Kidney epithelial cell (primary cell): ENCODE measurements around the gene PDE6B. TPM values are rescaled to one million over a fixed set of nuclear protein-coding genes. Genes with fewer than 3 reads are reported as not detected.
A peak's percentile ranks its signal among the peaks of the same experiment; 100 is the strongest.
"Not testable (repeated sequence)": the region's sequence is repeated elsewhere in the genome, so short reads cannot be mapped to it uniquely, and the experiment has no call there.

Experiments used
- DNase-seq: peaks from one replicate; pipeline ENCODE4 v3.0.0-alpha.2; 2010; ENCODE audit warnings: low read depth
- H3K27me3 ChIP-seq: 2 replicates; pipeline ENCODE4 v1.6.0; 2011; ENCODE audit warnings: low read length; ENCODE audit not compliant: control insufficient read depth, insufficient read depth
- H3K36me3 ChIP-seq: 2 replicates; pipeline ENCODE4 v1.5.1; 2011; ENCODE audit warnings: low read length; ENCODE audit not compliant: control insufficient read depth, insufficient read depth
- H3K4me3 ChIP-seq: 2 replicates; pipeline ENCODE4 v1.5.1; 2011; ENCODE audit warnings: low read depth, mild to moderate bottlenecking, control low read depth, low read length
- total RNA-seq: library from RNA; depleted of rRNA; stranded (reverse); fragments of >200 nt; gene quantifications from 2 replicates; pipeline ENCODE4 v1.2.3, GENCODE V29; 2015
- TF ChIP-seq, protein P1 (sequence below): IDR thresholded peaks from 2 replicates; pipeline ENCODE4 v1.5.1; 2011; ENCODE audit warnings: mild to moderate bottlenecking, moderate library complexity, low read length, control low read depth, inconsistent platforms; ENCODE audit not compliant: insufficient read depth, poor library complexity, severe bottlenecking

The PDE6B gene
- total RNA-seq, 1 donor from 2014 or later, result 17.1 TPM

DNA sequence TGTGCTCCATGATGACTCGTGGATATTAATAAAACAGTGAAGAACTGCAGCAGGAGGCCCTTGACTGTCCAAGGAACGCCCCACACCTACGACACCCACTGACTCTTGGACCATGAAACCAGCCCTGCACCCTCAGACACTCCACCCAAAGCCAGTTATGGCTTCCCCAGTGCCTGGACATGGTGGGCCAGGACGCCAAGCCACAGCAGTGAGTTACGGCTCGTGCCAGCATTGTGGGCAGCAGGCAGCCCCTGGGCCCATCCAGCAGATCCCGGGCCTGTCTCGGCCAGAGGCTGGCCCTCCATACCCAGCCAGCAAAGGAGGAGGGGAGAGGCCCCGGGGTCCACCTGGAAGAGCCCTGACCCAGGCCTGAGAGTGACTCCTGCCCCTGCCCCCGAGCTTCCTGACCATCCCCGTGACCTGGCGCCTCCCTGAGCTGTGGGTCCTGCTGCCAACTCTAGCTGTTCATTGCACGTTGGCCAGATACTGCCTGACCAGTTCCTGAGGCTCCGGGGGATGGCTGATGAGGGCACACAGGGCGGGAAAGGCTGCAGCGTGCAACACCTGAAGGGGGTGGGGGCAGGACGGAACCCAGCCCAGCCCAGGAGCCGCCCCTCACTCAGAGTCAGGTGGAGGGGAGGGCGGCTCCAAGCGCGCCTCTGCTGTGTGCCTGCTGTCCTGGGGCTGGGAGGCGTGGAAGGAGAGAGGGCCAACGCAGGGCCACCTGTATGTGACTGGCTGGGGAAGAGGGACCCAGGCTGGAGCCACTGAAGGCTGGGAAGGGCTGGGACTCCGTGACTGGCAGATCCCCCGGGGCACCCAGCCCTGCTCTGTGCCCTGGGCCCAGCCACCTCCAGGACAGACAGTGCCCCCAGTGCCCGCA, 62.8 kb downstream of the PDE6B start:
- TF ChIP-seq, protein P1, sequence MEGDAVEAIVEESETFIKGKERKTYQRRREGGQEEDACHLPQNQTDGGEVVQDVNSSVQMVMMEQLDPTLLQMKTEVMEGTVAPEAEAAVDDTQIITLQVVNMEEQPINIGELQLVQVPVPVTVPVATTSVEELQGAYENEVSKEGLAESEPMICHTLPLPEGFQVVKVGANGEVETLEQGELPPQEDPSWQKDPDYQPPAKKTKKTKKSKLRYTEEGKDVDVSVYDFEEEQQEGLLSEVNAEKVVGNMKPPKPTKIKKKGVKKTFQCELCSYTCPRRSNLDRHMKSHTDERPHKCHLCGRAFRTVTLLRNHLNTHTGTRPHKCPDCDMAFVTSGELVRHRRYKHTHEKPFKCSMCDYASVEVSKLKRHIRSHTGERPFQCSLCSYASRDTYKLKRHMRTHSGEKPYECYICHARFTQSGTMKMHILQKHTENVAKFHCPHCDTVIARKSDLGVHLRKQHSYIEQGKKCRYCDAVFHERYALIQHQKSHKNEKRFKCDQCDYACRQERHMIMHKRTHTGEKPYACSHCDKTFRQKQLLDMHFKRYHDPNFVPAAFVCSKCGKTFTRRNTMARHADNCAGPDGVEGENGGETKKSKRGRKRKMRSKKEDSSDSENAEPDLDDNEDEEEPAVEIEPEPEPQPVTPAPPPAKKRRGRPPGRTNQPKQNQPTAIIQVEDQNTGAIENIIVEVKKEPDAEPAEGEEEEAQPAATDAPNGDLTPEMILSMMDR, result no peak
- no peaks in the 10 kb centered on the region for H3K36me3 ChIP-seq
- peaks cover 4% of the 10 kb centered on the region for H3K27me3 ChIP-seq
- DNase-seq, result no peak
- peak overlapping the region; percentile 25 for H3K4me3 ChIP-seq

DNA sequence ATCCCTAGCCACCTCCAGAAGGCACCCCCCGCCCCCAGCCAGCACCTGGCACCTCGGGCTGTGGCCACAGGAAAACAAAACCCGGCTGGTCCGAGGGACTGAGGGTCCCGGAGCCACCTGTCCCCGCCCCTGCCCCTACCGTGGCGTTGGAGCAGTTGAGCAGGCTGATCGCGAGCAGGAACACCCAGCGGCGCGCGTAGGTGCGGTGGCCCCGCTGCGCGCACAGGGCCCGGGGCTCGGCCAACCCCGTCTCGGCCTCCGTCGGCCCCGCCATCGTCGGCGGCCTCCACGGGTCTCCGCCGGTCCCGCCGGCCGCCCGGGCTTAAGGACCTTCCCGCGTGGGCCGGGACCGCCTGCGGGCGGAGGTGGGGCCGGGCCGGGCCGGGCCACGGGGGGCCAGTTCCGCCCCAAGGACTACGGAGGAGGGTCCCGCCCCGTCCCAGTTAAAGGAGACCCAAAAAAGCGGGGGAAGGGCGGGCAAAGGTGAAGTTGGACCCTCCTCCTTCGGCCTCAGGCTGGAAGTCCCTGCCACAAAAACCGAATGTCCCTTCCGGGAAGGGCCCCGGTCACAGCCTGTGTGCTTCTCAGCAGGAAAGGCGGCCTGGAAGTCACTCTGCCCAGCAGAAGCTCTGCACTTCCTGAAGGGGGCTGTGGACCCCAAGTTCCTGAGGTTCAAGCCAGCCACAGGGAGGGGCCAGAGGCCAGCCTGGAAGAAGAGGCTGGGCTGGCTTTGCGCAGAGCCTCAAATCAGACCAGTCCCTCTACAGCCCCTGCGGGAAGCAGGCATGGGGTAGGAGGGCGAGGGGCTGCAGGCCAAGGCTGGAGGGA, 63.7 kb downstream of the PDE6B start, which contains the start of gene SLC49A3:
Gene SLC49A3 (minus strand): TSS at position 298 of the 828 bp plus-strand sequence. CDS start 24 bp downstream, at position 274.
- Histone ChIP-seq H3K36me3 (no peaks in the 10 kb centered on the region), H3K4me3 (peak within 1 kb of the TSS; percentile 25), H3K27me3 (peaks cover 5% of the 10 kb centered on the region)
- TF ChIP-seq, protein P1, result no peak
- DNase-seq, result no peak

DNA sequence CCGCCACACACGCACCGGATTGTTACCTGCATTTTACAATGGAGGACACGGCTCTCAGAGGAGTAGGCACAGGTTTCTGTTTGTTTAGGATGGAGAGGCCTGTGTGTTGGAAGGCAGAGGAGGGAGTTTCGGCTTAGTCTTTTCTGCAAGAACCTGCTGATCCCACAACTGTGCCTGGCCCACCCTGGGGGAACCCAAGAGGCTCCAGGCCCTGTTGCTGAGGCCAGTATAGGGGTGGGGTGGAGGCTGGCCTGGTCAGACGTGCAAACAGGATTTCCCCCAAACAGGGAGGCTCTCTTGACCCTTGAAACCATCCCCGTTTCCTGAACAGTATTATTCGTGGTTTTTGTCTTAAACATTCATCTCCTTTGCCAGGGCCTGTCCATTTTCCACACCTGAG, 64.3 kb downstream of the PDE6B start:
- no peak for DNase-seq
- H3K27me3 ChIP-seq, result peaks cover 5% of the 10 kb centered on the region
- no peaks in the 10 kb centered on the region for H3K36me3 ChIP-seq
- TF ChIP-seq, protein P1, result no peak
- no peak overlapping the region for H3K4me3 ChIP-seq

DNA sequence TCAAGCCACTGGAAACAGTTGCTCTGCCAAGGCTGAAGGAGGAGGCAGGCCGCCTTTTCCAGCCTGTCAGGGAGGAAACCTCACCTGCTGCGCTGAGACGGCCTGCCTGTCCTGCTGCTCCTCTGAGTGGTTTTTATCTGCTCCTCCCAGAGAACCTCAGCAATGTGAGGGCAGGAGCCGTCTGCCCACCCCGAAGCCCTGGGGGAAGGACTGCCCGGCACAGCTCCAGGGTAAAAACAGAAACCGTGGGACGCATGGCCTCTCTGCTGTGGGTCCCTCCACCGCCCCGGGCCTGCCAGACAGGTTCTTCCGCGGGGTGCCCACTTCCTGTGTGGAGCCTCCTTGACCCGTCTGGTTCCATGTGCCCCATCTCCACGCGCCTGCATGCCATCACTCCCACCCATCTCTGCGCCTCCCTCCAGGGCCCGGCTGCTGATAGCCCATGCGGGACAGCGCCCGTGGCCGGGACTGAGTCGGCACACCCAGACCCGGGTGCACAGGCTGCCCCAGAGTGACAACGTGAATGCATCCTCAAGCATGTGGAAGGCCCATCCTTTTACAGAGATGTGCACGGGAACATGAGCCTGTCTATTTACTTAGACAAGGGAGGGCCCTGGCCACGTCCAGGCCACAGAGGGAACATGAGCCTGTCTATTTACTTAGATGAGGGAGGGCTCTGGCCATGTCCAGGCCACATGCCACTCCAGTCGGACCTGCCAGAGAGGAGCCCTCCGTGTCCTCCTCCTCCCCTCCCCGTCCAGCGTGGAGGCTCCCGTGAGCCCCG, 67.6 kb downstream of the PDE6B start:
- DNase-seq, result no peak
- TF ChIP-seq, protein P1, result no peak
- Histone ChIP-seq H3K4me3 (no peak overlapping the region), H3K27me3 (peaks cover 5% of the 10 kb centered on the region), H3K36me3 (no peaks in the 10 kb centered on the region)

DNA sequence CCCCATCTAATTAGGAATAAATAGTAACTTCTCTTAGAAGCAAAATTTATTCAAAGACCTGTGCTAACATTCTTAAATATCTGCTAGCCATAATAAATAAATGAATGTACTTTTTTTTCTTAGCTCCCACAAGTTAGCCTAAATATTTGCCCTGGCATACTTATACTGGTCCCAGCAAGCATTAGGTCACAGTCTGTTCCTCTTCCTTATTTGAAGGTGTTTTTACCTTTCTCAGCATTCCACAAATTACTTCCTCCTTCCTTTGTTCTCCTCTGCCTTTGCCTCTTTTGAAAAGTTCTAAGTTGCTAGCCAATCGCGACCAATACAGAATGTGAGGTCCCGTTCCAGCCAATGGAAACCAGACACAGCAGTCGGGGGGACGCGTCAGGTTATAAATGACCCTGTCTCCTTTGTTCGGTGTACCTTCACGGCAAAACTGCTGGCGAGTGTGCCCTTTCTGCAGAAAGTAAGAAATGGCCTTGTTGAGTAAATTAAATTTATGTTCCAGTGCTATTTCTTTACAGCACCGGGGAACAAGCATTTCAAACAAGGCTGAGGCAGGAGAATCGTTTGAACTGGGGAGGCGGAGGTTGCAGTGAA, 69.1 kb downstream of the PDE6B start:
- H3K4me3 ChIP-seq, H3K36me3 ChIP-seq, DNase-seq, H3K27me3 ChIP-seq: not testable (repeated sequence)
